HCEC 1CT (cell line): ENCODE results near the gene PCID2.
"Not testable (repeated sequence)": the region's sequence is repeated elsewhere in the genome, so short reads cannot be mapped to it uniquely, and the experiment has no call there.

Experiments used
- DNase-seq: peaks from one replicate; pipeline ENCODE4 v3.0.0-alpha.2; 2017

Gene PCID2

GRCh38 chr13:113162783-113163685 is 45.4 kb downstream of the PCID2 start:
- no peak for DNase-seq

DNA sequence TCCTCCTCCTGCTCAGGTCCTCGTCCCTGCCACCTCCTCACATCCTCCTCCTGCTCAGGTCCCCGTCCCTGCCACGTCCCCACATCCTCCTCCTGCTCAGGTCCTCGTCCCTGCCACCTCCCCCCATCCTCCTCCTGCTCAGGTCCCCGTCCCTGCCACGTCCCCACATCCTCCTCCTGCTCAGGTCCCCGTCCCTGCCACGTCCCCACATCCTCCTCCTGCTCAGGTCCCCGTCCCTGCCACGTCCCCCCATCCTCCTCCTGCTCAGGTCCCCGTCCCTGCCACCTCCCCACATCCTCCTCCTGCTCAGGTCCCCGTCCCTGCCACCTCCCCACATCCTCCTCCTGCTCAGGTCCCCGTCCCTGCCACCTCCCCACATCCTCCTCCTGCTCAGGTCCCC is 46.5 kb downstream of the PCID2 start:
- not testable (repeated sequence) for DNase-seq

DNA sequence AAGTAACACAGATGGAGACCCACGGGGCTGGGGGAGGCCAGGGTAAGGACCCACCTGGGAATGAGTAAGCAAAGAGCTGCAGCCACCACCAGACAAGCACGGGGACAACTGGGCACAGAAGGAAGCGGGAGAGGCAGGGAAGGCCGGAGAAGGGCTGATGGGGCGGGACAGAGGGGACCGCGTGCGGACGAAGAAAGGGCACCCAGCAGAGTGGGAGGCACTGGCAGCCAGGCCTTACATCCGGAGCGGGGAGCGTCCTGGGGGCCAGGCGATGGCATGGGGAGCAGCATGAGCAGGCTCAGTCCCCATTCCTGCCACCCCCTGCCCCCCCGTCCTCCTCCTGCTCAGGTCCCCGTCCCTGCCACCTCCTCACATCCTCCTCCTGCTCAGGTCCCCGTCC is 47.0 kb downstream of the PCID2 start:
- no peak for DNase-seq

- DNase-seq: no peak
Measured at GRCh38 chr13:113160983-113161382, 47.5 kb downstream of the PCID2 start.

GRCh38 chr13:113159701-113160100 is 48.8 kb downstream of the PCID2 start:
- no peak for DNase-seq

GRCh38 chr13:113158946-113159345 is 49.5 kb downstream of the PCID2 start:
- DNase-seq: no peak

GRCh38 chr13:113157929-113158747 is 50.3 kb downstream of the PCID2 start, which contains the start of gene PROZ:
TSS of gene PROZ (plus strand) at chr13:113158648. CDS start at chr13:113158661, 13 bp downstream.
- DNase-seq: no peak

GRCh38 chr13:113157206-113157928 is 51.1 kb downstream of the PCID2 start:
- DNase-seq: no peak

DNA sequence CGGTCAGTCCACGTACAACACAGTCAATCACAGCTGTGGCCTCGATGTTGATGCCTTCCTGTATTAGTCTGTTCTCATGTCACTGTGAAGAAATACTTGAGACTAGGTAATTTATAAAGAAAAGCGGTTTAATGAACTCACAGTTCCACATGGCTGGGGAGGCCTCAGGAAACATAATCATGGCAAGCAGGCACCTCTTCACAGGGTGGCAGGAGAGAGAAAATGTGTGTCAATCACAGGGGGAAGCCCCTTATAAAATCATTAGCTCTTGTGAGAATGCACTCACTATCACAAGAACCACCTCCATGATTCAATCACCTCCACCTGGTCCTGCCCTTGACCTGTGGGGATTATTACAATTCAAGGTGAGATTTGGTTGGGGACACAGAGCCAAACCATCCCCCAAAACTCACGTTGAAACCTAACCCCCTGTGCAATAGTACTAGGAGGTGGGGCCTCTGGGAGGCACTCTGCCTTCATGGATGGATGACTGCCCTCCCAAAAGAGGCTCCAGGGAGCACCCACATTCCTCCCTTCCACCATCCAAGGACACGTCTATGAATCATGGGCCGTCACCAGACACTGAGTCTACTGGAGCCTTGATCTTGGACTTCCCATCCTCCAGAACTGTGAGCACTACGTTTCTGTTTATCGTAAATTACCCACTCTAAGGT is 52.4 kb downstream of the PCID2 start:
- DNase-seq: peak; percentile 8

GRCh38 chr13:113155201-113155600 is 53.3 kb downstream of the PCID2 start:
- no peak for DNase-seq

- peak; percentile 55 for DNase-seq
Measured at GRCh38 chr13:113153810-113154748, 54.4 kb downstream of the PCID2 start.

DNA sequence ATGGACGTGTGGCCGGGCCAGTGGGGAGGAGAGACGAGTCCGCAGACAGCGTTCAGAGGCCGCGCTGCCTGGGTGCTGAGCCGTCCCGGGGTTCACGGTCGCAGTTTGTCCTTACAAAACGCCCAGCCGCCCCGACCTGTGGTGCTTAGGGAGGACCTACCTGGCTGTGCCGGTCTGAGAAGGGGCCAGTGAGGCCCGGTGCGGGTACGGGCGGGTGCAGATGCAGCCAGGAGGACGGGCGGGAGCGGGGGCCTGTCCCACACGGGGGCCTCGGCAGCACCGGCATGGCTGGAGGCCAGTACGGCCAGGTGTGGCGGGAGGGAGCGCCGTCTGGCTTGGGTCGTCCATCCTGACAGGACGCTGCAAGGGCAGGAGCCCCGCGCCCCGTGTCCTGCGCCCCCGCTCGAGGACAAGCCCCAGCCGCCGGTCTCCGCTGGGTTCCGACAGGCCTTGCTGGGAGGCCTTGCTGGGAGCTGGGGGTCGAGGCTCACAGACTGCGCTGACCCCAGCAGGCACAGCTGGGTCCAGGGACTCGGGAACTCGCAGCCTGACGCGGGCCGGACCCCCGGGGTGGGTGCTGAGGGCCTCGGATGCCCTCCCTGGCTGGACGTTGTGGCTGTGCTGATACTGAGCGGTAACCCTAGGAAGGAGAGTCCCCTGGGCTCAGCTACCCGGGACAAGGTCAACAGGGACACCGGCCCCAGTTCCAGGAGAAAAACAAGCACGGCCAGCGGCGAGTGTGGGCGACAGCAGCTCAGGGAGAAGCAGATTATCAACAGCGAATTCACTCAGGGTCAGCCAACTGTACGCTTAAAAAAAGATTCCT is 55.3 kb downstream of the PCID2 start:
- no peak for DNase-seq

- DNase-seq: no peak
Measured at GRCh38 chr13:113152691-113152983, 55.8 kb downstream of the PCID2 start.

- peak; percentile 19 for DNase-seq
Measured at GRCh38 chr13:113151745-113152690, 56.5 kb downstream of the PCID2 start.

DNA sequence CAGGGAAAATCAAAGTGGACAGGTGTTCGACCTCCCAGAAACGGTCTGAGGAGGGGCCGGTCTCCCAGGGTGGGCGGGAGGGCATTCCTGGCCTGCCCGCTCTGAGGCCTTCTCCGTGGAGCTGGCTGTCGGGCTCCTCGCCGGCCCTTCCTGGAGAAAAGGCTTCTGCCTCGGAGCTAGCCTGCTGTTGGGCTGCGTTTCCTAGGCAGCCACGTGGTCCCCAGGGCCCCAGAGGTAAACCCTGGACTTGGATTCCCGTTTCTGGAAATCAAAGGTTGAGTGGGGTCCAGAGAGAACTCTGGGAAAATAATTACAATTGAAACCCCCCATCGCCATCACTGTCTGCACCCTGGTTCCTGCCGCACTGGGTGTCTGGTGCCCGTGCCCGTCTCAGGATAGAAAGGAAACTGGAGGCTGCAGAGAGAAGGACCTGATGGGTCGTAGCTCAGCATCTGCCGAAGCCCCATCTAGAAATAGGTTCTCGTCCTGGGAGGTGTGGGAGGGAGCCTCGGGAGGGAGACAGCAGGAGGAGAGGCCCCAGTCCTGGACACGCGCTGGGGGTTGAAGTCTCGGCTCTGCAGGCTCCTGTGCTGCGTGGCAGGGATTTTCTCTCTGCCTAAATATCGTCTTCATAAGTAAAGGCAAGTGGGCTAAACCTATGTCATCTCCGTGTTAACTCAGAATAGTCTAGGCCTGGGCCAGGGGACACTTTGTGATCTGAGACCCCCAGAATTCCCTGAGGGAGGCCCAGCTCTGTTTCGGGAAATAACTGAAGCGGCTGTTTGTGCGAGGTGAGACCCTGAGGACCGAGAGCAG is 57.7 kb downstream of the PCID2 start:
- DNase-seq: no peak

DNA sequence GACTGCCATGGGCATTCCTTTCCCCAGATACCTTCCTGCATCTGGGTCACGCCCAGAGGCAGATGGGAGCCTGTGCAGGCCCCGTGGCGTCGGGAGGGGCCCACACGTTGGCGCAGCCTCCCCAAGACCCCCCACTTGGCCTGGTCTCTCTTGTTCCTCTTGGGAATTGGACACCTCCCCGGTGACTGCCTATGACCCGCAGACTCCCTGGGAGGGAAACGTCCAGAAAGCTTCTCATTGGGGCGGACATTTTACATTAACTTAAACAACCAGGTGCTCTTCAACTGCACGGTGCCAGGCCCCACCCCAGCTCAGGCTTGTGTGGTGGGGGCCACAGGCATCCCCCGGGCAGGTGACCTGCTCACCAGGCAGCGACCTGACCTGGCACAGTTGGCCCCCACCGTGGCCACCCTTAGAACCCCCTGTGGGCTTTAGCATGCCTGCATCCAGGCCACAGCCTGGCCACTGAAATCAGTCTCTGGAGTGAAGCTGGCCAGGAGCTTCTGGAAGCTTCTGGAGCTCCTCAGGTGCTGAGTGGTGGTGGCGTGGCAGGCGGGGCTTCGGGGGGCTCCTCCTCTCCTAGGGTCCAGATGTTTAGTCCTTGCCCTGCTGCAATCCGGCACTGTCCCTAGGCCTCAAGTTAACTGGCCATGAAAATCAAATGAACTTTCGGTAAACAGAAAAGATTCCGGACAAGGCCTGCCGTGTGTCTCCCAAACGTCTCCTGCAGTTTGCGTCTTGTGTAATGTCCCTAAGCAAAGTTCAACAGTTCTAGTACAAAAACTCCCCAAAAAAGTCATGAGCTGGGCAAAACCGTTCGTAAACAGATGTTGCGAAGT is 58.5 kb downstream of the PCID2 start:
- no peak for DNase-seq

DNA sequence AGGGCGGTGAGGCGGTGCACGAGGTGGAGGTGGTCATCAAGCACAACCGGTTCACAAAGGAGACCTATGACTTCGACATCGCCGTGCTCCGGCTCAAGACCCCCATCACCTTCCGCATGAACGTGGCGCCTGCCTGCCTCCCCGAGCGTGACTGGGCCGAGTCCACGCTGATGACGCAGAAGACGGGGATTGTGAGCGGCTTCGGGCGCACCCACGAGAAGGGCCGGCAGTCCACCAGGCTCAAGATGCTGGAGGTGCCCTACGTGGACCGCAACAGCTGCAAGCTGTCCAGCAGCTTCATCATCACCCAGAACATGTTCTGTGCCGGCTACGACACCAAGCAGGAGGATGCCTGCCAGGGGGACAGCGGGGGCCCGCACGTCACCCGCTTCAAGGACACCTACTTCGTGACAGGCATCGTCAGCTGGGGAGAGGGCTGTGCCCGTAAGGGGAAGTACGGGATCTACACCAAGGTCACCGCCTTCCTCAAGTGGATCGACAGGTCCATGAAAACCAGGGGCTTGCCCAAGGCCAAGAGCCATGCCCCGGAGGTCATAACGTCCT is 59.4 kb downstream of the PCID2 start:
- DNase-seq: no peak
